Kidney epithelial cell (primary cell): ENCODE measurements around the gene MECP2. TPM values are rescaled to one million over a fixed set of nuclear protein-coding genes. Genes with fewer than 3 reads are reported as not detected.
"Not testable (repeated sequence)": the region's sequence is repeated elsewhere in the genome, so short reads cannot be mapped to it uniquely, and the experiment has no call there.

Experiments
- DNase-seq: peaks from one replicate; pipeline ENCODE4 v3.0.0-alpha.2; 2010; ENCODE audit warnings: low read depth
- H3K27me3 ChIP-seq: 2 replicates; pipeline ENCODE4 v1.6.0; 2011; ENCODE audit warnings: low read length; ENCODE audit not compliant: control insufficient read depth, insufficient read depth
- H3K36me3 ChIP-seq: 2 replicates; pipeline ENCODE4 v1.5.1; 2011; ENCODE audit warnings: low read length; ENCODE audit not compliant: control insufficient read depth, insufficient read depth
- H3K4me3 ChIP-seq: 2 replicates; pipeline ENCODE4 v1.5.1; 2011; ENCODE audit warnings: low read depth, mild to moderate bottlenecking, control low read depth, low read length
- total RNA-seq: library from RNA; depleted of rRNA; stranded (reverse); fragments of >200 nt; gene quantifications from 2 replicates; pipeline ENCODE4 v1.2.3, GENCODE V29; 2015
- TF ChIP-seq, protein P1 (sequence below): IDR thresholded peaks from 2 replicates; pipeline ENCODE4 v1.5.1; 2011; ENCODE audit warnings: mild to moderate bottlenecking, moderate library complexity, low read length, control low read depth, inconsistent platforms; ENCODE audit not compliant: insufficient read depth, poor library complexity, severe bottlenecking

The MECP2 gene
- total RNA-seq, 1 donor from 2014 or later, result 34.4 TPM

- no peak for DNase-seq
- TF ChIP-seq, protein P1, sequence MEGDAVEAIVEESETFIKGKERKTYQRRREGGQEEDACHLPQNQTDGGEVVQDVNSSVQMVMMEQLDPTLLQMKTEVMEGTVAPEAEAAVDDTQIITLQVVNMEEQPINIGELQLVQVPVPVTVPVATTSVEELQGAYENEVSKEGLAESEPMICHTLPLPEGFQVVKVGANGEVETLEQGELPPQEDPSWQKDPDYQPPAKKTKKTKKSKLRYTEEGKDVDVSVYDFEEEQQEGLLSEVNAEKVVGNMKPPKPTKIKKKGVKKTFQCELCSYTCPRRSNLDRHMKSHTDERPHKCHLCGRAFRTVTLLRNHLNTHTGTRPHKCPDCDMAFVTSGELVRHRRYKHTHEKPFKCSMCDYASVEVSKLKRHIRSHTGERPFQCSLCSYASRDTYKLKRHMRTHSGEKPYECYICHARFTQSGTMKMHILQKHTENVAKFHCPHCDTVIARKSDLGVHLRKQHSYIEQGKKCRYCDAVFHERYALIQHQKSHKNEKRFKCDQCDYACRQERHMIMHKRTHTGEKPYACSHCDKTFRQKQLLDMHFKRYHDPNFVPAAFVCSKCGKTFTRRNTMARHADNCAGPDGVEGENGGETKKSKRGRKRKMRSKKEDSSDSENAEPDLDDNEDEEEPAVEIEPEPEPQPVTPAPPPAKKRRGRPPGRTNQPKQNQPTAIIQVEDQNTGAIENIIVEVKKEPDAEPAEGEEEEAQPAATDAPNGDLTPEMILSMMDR, result no peak
- no peaks in the 10 kb centered on the region for H3K27me3 ChIP-seq
- H3K4me3 ChIP-seq, result no peak overlapping the region
- H3K36me3 ChIP-seq, result no peaks in the 10 kb centered on the region
These were observed 98.0 kb downstream of the MECP2 start for GRCh38 chrX:153999359-154000037.

- no peaks in the 10 kb centered on the region for H3K27me3 ChIP-seq
- H3K4me3 ChIP-seq, result no peak overlapping the region
- H3K36me3 ChIP-seq, result no peaks in the 10 kb centered on the region
- DNase-seq, result no peak
- TF ChIP-seq, protein P1, result no peak
These were observed 102.0 kb downstream of the MECP2 start for GRCh38 chrX:153995504-153995903.

DNA sequence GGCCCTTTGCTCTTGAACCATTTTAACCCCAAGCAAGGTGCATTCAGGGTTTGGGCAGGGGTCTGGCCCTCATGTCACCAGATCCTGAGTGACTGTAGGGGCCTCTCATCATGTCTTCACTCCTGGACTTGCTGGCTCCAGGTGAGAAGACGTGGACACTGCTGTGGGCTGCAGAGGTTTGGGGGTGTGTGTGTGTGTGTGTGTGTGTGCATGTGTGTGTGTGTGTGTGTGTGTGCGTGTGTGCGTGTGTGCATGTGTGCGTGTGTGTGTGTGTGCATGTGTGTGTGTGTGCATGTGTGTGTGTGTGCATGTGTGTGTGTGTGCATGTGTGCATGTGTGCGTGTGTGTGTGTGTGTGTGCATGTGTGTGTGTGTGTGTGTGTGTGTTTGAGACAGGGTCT is 103.1 kb downstream of the MECP2 start:
- not testable (repeated sequence) for DNase-seq, H3K4me3 ChIP-seq, H3K27me3 ChIP-seq, H3K36me3 ChIP-seq

- TF ChIP-seq, protein P1, result no peak
- Histone ChIP-seq H3K27me3 (no peaks in the 10 kb centered on the region), H3K4me3 (no peak overlapping the region), H3K36me3 (no peaks in the 10 kb centered on the region)
- DNase-seq, result no peak
These were observed 103.5 kb downstream of the MECP2 start for GRCh38 chrX:153993978-153994377.

DNA sequence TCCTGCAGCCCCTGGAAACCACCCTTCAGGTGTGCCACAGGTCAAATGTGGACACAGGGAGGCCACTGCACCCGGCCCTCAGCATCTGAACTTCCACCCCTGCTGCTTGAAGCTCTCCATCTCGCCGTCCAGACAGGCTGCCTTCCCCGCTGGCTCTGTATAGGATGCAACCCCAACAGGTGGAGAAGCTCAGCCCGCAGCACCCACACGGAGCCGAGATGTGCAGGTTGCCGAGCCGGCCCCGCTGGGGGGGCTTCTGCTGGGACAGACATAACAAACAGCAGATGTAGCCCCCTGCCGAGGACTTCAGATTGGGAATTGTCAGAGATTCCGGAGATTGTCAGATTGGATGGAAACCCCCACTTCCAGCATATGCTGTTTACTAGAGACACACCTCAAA is 104.4 kb downstream of the MECP2 start:
- H3K36me3 ChIP-seq, result no peaks in the 10 kb centered on the region

GRCh38 chrX:153992180-153992579 is 105.3 kb downstream of the MECP2 start:
- Histone ChIP-seq H3K4me3 (no peak overlapping the region), H3K27me3 (no peaks in the 10 kb centered on the region), H3K36me3 (no peaks in the 10 kb centered on the region)
- no peak for DNase-seq
- TF ChIP-seq, protein P1, result no peak

More for the DNA sequence above, 104.4 kb downstream of the MECP2 start:
- DNase-seq, result no peak
- Histone ChIP-seq H3K27me3 (no peaks in the 10 kb centered on the region), H3K4me3 (no peak overlapping the region)
- TF ChIP-seq, protein P1, result no peak
